Measurements from ENCODE around the gene LEFTY2.
"Not testable (repeated sequence)": the region's sequence is repeated elsewhere in the genome, so short reads cannot be mapped to it uniquely, and the experiment has no call there.

LEFTY2 gene

GRCh38 chr1:225931270-225932136 is 9.5 kb downstream of the LEFTY2 start:
- H3K4me3 ChIP-seq (ENCODE audit: low read depth, low read length), result no peak overlapping the region

DNA sequence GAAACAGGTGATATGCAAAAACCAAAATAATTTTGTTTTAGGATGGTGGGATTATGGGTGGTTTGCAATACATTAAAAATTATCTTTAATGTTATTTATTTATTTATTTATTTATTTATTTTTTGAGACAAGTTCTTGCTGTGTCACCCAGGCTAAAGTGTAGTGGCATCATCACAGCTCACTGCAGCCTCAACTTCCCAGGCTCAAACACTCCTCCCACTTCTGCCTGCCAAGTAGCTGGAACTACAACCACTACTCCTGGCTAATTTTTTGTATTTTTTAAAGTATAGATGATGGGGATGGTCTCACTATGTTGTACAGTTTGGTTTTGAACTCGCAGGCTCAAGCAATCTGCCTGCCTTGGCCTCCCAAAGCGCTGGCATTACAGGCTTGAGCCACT is 10.5 kb downstream of the LEFTY2 start:
- H3K4me3 ChIP-seq (ENCODE audit: low read depth, low read length), result no peak overlapping the region

DNA sequence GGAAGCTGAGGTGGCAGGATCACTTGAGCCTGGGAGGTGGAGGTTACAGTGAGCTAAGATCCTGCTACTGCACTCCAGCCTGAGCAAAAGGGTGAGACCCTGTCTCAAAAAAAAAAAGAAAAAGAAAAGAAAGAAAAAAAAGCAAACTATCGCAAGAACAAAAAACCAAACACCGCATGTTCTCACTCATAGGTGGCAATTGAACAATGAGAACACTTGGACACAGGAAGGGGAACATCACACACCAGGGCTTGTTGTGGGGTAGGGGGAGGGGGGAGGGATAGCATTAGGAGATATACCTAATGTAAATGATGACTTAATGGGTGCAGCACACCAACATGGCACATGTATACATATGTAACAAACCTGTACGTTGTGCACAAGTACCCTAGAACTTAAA is 11.6 kb downstream of the LEFTY2 start:
- not testable (repeated sequence) for H3K4me3 ChIP-seq (ENCODE audit: low read depth, low read length)

GRCh38 chr1:225928186-225929175 is 12.5 kb downstream of the LEFTY2 start:
- H3K4me3 ChIP-seq (ENCODE audit: low read depth, low read length), result no peak overlapping the region

GRCh38 chr1:225926551-225927113 is 14.4 kb downstream of the LEFTY2 start:
- H3K4me3 ChIP-seq (ENCODE audit: low read depth, low read length), result no peak overlapping the region

GRCh38 chr1:225923692-225924555 is 17.1 kb downstream of the LEFTY2 start, which contains the start of gene PYCR2:
Gene PYCR2 (minus strand): TSS chr1:225924250. CDS start chr1:225924110, 140 bp downstream.
- peak within 1 kb of the TSS; percentile 95 for H3K4me3 ChIP-seq (ENCODE audit: low read depth, low read length)

DNA sequence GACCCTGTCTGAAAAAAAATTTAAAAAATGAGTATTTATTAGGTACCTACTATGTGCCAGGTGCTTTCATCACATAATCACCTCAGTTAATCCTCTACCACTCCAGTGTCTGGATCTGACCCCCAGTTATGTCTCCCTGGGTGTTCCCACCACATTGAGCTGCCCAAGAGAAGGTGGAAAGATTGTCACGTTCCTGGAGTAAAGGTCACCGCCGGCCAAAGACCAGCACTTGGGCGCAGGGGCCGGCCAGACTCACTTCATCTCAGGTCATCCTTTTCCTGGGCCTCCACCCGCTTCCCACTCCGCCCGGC is 17.7 kb downstream of the LEFTY2 start:
- peak overlapping the region; percentile 95 for H3K4me3 ChIP-seq (ENCODE audit: low read depth, low read length)

GRCh38 chr1:225921734-225922709 is 19.0 kb downstream of the LEFTY2 start:
- H3K4me3 ChIP-seq (ENCODE audit: low read depth, low read length), result no peak overlapping the region

GRCh38 chr1:225919906-225920305 is 21.1 kb downstream of the LEFTY2 start:
- H3K4me3 ChIP-seq (ENCODE audit: low read depth, low read length), result no peak overlapping the region

DNA sequence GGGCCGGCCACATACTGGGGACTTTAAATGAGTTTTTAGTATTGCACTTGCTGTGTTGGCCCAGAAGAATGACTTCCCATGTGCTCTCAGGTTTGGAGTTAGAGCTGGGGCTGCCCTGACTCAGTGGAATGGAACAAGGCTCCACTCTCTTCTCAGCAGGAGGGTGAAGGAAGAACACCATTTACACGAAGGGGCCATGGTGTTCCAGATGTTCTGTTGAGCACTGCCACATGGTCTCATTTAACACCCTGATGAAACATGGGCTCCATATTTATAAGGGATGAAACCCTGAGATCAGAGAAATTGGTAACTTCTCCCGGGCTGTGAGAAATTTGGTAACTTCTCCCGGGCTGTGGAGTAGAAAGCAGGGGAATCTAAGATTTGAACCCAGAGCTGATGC is 22.7 kb downstream of the LEFTY2 start:
- H3K4me3 ChIP-seq (ENCODE audit: low read depth, low read length), result no peak overlapping the region

DNA sequence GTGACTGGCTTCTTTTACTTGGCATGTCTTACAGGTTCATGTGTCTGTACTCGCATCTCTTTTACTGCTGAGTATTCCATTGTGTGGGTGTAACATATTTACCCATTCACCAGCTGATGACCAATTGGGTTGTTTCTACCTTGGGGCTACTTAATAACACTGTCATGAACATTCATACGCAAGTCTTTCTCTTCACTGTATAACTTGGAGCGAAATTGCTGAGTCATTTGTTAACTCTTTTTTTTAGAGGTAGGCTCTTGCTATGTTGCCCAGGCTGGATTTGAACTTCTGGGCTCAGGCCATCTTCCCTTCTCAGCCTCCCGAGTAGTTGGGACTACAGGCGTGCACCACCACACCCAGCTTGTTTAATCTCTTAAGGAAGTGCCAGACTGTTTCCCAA is 23.5 kb downstream of the LEFTY2 start:
- no peak overlapping the region for H3K4me3 ChIP-seq (ENCODE audit: low read depth, low read length)

GRCh38 chr1:225917101-225917500 is 23.9 kb downstream of the LEFTY2 start:
- no peak overlapping the region for H3K4me3 ChIP-seq (ENCODE audit: low read depth, low read length)

- H3K4me3 ChIP-seq (ENCODE audit: low read depth, low read length), result no peak overlapping the region
Observed at GRCh38 chr1:225915538-225915991, 25.5 kb downstream of the LEFTY2 start.

DNA sequence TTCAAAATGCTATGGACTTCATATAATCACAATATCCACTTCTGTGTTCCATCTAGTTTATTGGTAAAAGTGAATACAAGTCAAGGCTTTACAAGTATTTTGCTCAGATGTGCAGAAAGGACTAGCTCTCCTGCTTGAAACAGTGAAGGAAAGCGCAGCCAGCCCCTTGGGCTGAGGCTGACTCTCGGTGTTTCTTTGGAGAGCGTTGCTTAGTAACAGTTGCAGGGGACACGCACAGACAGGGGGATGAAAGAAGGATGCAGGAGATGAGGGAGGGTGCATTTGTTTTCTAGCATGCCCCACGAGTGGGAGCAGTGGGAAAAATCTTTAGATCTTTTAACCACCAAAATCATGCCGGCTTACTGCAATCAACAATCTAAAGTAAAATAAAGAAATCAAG is 26.1 kb downstream of the LEFTY2 start:
- H3K4me3 ChIP-seq (ENCODE audit: low read depth, low read length), result no peak overlapping the region

DNA sequence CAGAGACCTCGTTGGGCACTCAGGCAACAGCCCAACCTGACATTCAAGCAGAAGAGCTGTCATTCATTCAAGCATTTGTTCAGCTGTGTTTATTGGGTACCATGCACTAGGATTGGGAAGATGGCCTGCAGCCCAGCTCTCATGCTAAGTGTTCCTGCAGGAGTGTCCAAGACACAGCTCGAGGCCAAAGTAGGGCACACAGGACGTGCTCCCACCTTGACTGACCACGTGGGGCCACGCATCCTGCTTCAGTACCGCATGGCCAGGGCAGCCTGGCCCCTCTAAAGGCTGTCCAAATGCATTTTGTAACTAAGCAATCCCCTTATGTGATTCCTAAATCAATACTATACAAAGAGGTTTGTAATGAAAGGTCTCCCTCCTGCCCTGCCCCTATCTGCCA is 26.6 kb downstream of the LEFTY2 start:
- no peak overlapping the region for H3K4me3 ChIP-seq (ENCODE audit: low read depth, low read length)

GRCh38 chr1:225911191-225912130 is 29.6 kb downstream of the LEFTY2 start:
- H3K4me3 ChIP-seq (ENCODE audit: low read depth, low read length), result no peak overlapping the region

GRCh38 chr1:225909477-225909876 is 31.5 kb downstream of the LEFTY2 start:
- no peak overlapping the region for H3K4me3 ChIP-seq (ENCODE audit: low read depth, low read length)

GRCh38 chr1:225908773-225909172 is 32.2 kb downstream of the LEFTY2 start:
- H3K4me3 ChIP-seq (ENCODE audit: low read depth, low read length), result no peak overlapping the region
